Spleen (tissue), 7 donors: ENCODE measurements around the gene NHLH1.

Experiments used
- CTCF ChIP-seq, 11 experiments: fragments of 200-600 bp in 7 of 11; fragments of 450-650 bp in 4 of 11; sonication (generic) in 4 of 11; IDR thresholded peaks in 8 of 11; conservative IDR thresholded peaks in 3 of 11; 1 replicate in 7 of 11; 2 replicates in 4 of 11; pipeline versions ENCODE4 v1.4.0 to v1.8.0; 2016 to 2021; ENCODE audit warnings: antibody characterized with exemption in 11 of 11, inconsistent platforms in 4 of 11, mild to moderate bottlenecking in 1 of 11
- POLR2A ChIP-seq, 3 donors: fragments of 450-650 bp; IDR thresholded peaks; one replicate each; pipeline ENCODE4 v1.5.1; 2017; ENCODE audit warnings: antibody characterized with exemption in 3 of 3, mild to moderate bottlenecking in 1 of 3
- POLR2AphosphoS5 ChIP-seq, 3 donors: sonication (generic); formaldehyde crosslinking; IDR thresholded peaks; one replicate each; pipeline ENCODE4 v1.5.1; 2017; ENCODE audit warnings: antibody characterized with exemption in 3 of 3
- donor health status: DM: no; HTN: no; CAD: no; lungs with moderate emphysema.
- donor health status: DM: no; HTN: no; CAD: no.
- donor health status: DM: no; HTN: no; CAD: no.

- TF ChIP-seq POLR2AphosphoS5 (IDR thresholded peaks at IDR 0.05) (no peak), CTCF (IDR thresholded peaks at IDR 0.05 in 8 of 11, conservative IDR thresholded peaks at IDR 0.05 in 3 of 11) (no peak), POLR2A (IDR thresholded peaks at IDR 0.05) (no peak)
Observed at GRCh38 chr1:160361199-160361598, 5.7 kb upstream of the NHLH1 start.
